DOHH2 (cell line): ENCODE measurements around the gene KRT24.

Source experiments
- H3F3A ChIP-seq: fragments of 200-600 bp; sonication (generic), shearing (Covaris generic); 2 replicates; pipeline ENCODE4 v1.6.0; 2016; ENCODE audit warnings: antibody characterized with exemption, mild to moderate bottlenecking; ENCODE audit not compliant: control insufficient read depth, insufficient read depth
- H3K27ac ChIP-seq: fragments of 200-600 bp; sonication (generic); 2 replicates; pipeline ENCODE4 v1.5.1; 2014; ENCODE audit warnings: low read depth, mild to moderate bottlenecking, low read length, moderate library complexity
- H3K27me3 ChIP-seq: fragments of 200-600 bp; sonication (generic); 2 replicates; pipeline ENCODE4 v1.6.1; 2014; ENCODE audit warnings: mild to moderate bottlenecking, low read length, mixed read lengths; ENCODE audit not compliant: control insufficient read depth
- H3K36me3 ChIP-seq: fragments of 200-600 bp; sonication (generic); 2 replicates; pipeline ENCODE4 v1.6.1; 2014; ENCODE audit warnings: mild to moderate bottlenecking, low read length, moderate library complexity, mixed read lengths; ENCODE audit not compliant: control insufficient read depth
- H3K4me1 ChIP-seq: fragments of 200-600 bp; sonication (generic); 2 replicates; pipeline ENCODE4 v1.6.1; 2014; ENCODE audit warnings: mild to moderate bottlenecking, low read length, mixed read lengths; ENCODE audit not compliant: control insufficient read depth
- H3K4me2 ChIP-seq: fragments of 200-600 bp; sonication (generic); 2 replicates; pipeline ENCODE4 v1.6.0; 2014; ENCODE audit warnings: mild to moderate bottlenecking, low read length, moderate library complexity
- H3K4me3 ChIP-seq: fragments of 200-600 bp; sonication (generic); 2 replicates; pipeline ENCODE4 v1.5.1; 2014; ENCODE audit warnings: mild to moderate bottlenecking, low read length, mixed read lengths
- H3K79me2 ChIP-seq: fragments of 200-600 bp; sonication (generic); 2 replicates; pipeline ENCODE4 v1.6.1; 2014; ENCODE audit warnings: mild to moderate bottlenecking, low read length, mixed read lengths; ENCODE audit not compliant: control insufficient read depth
- H3K9me2 ChIP-seq: fragments of 200-600 bp; sonication (generic); replicated peaks from 2 replicates; pipeline ENCODE4 v1.6.1; 2014; ENCODE audit warnings: mild to moderate bottlenecking, low read length, mixed read lengths; ENCODE audit not compliant: control insufficient read depth
- H3K9me3 ChIP-seq: fragments of 200-600 bp; sonication (generic); 2 replicates; pipeline ENCODE4 v1.6.1; 2014; ENCODE audit warnings: antibody characterized with exemption, low read length, mixed read lengths; ENCODE audit not compliant: control insufficient read depth, insufficient read depth
- H4K20me1 ChIP-seq: fragments of 200-600 bp; sonication (generic); 2 replicates; pipeline ENCODE4 v1.6.0; 2014; ENCODE audit warnings: low read depth, mild to moderate bottlenecking, antibody characterized with exemption, low read length, moderate library complexity; ENCODE audit not compliant: control insufficient read depth, insufficient read depth
- EZH2phosphoT487 ChIP-seq: fragments of 200-600 bp; sonication (generic); IDR thresholded peaks from 2 replicates; pipeline ENCODE4 v1.6.1; 2017; ENCODE audit warnings: borderline replicate concordance, mild to moderate bottlenecking, antibody characterized with exemption, low read length, moderate library complexity, mixed read lengths
- TF ChIP-seq, protein P1 (sequence below): fragments of 200-600 bp; sonication (generic); IDR thresholded peaks from one replicate; pipeline ENCODE4 v1.5.1; 2014; ENCODE audit warnings: antibody characterized with exemption, mild to moderate bottlenecking, low read depth, low read length; ENCODE audit not compliant: poor library complexity, severe bottlenecking

The KRT24 gene

DNA sequence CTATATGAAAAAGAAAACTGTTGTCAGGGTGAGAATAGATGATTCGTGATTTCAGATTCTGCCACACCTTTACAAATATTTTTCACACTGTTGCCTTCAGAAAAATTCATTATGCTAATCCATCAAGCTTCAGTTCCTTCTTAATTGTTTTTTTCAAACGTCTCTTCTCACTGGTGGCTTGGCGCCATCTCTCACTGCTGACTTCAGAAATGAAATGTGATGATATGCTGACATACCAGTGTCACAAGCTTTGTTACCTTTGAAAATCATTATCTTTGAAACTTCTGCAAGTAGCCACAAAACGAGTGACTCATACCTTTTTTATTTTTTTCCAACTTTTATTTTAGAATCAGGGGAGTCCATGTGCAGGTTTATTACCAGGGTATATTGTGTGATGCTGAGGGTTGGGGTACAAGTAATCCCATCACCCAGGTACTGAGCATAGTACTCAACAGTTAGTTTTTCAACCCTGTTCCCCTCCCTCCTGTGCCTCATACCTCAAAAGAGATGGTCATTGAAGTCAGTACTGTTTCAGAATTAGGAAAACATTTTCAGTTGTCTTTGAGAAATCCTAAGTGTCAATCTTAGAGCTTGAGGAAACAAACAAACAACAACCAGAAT lies 24.5 kb downstream of the KRT24 start:
- Histone ChIP-seq H3K27me3 (peaks cover 21% of the 10 kb centered on the region; the same call in 1 of the 2 replicates), H3F3A (no peaks in the 10 kb centered on the region), H3K4me2 (no peak overlapping the region), H3K27ac (no peak overlapping the region), H3K36me3 (no peaks in the 10 kb centered on the region), H3K79me2 (no peaks in the 10 kb centered on the region), H3K4me1 (no peaks in the 10 kb centered on the region), H3K9me2 (no peaks in the 10 kb centered on the region), H3K9me3 (no peaks in the 10 kb centered on the region), H4K20me1 (no peaks in the 10 kb centered on the region), H3K4me3 (no peak overlapping the region)
- TF ChIP-seq, protein P1, sequence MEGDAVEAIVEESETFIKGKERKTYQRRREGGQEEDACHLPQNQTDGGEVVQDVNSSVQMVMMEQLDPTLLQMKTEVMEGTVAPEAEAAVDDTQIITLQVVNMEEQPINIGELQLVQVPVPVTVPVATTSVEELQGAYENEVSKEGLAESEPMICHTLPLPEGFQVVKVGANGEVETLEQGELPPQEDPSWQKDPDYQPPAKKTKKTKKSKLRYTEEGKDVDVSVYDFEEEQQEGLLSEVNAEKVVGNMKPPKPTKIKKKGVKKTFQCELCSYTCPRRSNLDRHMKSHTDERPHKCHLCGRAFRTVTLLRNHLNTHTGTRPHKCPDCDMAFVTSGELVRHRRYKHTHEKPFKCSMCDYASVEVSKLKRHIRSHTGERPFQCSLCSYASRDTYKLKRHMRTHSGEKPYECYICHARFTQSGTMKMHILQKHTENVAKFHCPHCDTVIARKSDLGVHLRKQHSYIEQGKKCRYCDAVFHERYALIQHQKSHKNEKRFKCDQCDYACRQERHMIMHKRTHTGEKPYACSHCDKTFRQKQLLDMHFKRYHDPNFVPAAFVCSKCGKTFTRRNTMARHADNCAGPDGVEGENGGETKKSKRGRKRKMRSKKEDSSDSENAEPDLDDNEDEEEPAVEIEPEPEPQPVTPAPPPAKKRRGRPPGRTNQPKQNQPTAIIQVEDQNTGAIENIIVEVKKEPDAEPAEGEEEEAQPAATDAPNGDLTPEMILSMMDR = no peak
- TF ChIP-seq EZH2phosphoT487 = no peak

DNA sequence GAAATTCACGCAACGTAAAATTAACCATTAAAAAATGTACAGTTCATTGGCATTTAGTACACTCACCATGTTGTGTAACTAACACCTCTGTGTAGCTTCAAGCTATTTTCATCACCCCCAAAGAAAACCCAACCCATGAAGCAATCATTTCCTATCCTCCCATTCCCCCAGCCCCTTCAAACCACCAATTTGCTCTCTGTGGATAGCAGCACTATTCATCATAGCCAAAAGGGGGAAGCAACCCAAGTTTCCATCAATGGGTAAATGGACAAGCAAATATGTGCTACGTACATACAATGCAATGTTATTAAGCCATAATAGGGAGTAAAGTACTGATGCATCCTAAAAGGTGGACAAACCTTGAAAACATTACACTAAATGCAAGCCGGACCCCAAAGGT lies 27.6 kb downstream of the KRT24 start:
- H3K4me2 ChIP-seq = no peak overlapping the region
- no peaks in the 10 kb centered on the region for H3K36me3 ChIP-seq
- no peaks in the 10 kb centered on the region for H3K9me3 ChIP-seq
- no peaks in the 10 kb centered on the region for H3K79me2 ChIP-seq
- H3K27ac ChIP-seq = no peak overlapping the region
- no peaks in the 10 kb centered on the region for H4K20me1 ChIP-seq
- H3K4me1 ChIP-seq = no peaks in the 10 kb centered on the region
- no peaks in the 10 kb centered on the region for H3K9me2 ChIP-seq
- no peaks in the 10 kb centered on the region for H3F3A ChIP-seq
- TF ChIP-seq EZH2phosphoT487 = no peak
- H3K4me3 ChIP-seq = no peak overlapping the region
- peaks cover 21% of the 10 kb centered on the region for H3K27me3 ChIP-seq

DNA sequence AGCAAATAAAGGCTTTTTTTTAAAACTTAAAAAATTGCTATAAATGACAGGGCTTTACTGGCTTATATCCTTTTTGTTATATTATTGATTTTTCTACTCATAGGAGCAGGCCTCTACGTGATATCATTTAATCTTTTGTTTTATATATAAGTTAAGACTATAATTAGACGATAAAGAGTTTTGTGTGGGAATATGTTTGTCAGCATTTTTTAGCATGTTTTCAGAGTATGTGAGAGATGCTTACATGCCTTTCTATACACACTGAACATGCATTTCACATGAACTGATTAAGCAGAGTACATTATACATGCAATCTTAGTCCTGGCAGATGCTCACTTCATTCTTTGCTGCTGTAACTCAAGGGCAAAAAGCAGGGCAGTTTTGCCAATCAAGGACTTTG lies 30.9 kb downstream of the KRT24 start:
- no peak overlapping the region for H3K4me2 ChIP-seq
- H3K9me3 ChIP-seq = no peaks in the 10 kb centered on the region
- H3K79me2 ChIP-seq = no peaks in the 10 kb centered on the region
- H3K4me1 ChIP-seq = no peaks in the 10 kb centered on the region
- H3F3A ChIP-seq = no peaks in the 10 kb centered on the region
- H3K27ac ChIP-seq = no peak overlapping the region
- no peaks in the 10 kb centered on the region for H3K36me3 ChIP-seq
- H3K9me2 ChIP-seq = no peaks in the 10 kb centered on the region
- H3K27me3 ChIP-seq = peaks cover 37% of the 10 kb centered on the region
- no peak for TF ChIP-seq EZH2phosphoT487
- TF ChIP-seq, protein P1 = no peak
- H4K20me1 ChIP-seq = no peaks in the 10 kb centered on the region
- H3K4me3 ChIP-seq = no peak overlapping the region

DNA sequence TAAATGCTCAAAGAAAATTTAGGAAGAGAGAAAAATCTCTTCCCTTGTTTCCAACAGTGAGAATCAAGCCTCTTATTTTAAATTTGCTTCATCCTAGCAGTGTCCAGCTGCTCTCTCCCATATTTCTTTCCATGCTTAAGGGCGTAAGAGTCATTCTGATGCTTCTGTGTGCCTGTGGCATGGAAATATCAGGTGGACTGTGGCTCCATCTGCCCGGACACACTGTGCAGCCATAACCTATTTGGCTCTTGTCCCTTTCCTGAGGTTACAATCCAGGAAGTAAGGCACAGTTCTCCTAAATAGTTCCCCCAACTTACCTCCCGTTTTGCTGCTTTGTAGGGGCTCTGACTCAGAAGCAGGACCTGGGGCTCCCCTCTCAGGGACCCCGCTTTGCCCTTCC lies 32.3 kb downstream of the KRT24 start:
- Histone ChIP-seq H3K9me3 (no peaks in the 10 kb centered on the region), H3K27ac (no peak overlapping the region), H3K9me2 (no peaks in the 10 kb centered on the region), H3K79me2 (no peaks in the 10 kb centered on the region), H3K27me3 (peaks cover 38% of the 10 kb centered on the region), H4K20me1 (no peaks in the 10 kb centered on the region), H3F3A (no peaks in the 10 kb centered on the region), H3K36me3 (no peaks in the 10 kb centered on the region), H3K4me2 (no peak overlapping the region), H3K4me1 (no peaks in the 10 kb centered on the region), H3K4me3 (no peak overlapping the region)
- no peak for TF ChIP-seq EZH2phosphoT487
- TF ChIP-seq, protein P1 = no peak
